Activated CD4-positive, alpha-beta T cell treated with anti-CD3 and anti-CD28 coated beads for 48 hours (primary cell): ENCODE measurements around the gene B3GALNT2.
"Not testable (repeated sequence)": the region's sequence is repeated elsewhere in the genome, so short reads cannot be mapped to it uniquely, and the experiment has no call there.

Experiments
- DNase-seq: peaks from one replicate; pipeline ENCODE4 v3.0.0-alpha.2; 2020

The B3GALNT2 gene

DNA sequence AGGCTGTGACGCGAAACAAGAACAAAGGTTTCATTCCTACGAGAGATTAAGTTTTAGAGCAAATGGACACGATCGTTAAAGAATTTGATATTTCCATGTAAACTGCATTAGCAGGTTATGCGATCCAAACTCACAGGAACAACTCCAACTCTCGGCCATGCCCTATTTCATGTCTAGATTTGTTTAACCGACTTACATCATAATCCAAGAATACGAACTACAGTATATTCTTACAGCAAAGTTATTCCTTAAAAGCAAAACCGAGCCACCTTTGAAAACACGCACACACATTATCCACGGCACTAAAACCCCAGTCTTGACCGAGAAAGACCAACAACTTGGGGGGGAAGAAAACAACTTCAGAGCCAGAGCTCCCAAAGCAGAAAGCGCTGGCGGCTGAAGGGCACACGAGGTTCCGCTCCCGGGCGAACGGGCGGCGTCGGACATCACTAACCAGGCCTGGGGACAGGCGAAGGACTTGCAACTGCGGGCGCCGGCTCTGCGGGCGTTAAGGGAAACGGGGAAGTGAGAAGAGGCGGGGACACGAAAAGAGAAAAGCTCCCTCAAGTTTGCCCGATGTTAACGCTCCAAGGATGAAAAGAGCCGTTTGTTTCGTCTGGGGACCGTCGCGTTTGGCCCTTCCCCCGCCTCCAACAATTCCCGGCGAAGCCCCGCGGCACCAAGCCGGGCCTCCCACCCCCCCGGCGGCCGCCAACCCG, 690 bp downstream of the B3GALNT2 start:
- peak; percentile 43 for DNase-seq

DNA sequence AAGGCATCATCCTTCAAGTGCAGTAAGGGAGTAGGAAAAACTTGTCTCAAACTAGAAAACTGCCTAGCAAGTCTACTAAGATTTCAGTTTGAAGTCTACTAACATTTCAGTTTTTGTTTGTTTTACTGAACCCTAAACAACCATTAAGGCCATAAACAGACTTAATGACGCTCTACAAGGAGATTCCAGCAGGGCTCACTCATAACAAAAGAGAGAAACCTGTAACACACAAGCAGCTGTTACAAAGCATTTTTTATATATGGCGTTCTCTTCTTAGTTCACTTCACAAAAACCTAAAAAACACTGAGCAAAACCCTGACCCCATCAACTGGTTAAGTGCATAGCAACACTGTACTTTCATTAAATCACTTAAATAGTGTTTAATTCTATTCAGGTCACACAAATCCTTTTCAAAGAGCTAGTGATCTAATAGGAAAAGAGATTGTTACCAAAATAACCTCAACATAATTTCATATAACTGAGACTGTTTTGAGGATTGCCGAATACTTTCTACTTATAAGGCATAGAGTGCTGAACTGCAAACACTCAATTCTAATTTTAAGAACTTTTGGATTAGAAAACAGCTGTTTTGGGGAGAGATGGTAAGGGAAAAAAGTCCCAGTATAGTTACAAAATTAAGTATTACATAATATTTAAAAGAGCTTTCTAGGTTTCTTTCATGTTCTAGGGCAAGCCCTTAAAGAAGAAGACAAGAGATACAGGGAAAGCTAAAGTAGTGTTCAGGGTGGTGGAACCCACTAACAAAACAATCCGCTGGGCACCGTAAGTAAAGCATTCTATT, 1.4 kb downstream of the B3GALNT2 start:
- no peak for DNase-seq

DNA sequence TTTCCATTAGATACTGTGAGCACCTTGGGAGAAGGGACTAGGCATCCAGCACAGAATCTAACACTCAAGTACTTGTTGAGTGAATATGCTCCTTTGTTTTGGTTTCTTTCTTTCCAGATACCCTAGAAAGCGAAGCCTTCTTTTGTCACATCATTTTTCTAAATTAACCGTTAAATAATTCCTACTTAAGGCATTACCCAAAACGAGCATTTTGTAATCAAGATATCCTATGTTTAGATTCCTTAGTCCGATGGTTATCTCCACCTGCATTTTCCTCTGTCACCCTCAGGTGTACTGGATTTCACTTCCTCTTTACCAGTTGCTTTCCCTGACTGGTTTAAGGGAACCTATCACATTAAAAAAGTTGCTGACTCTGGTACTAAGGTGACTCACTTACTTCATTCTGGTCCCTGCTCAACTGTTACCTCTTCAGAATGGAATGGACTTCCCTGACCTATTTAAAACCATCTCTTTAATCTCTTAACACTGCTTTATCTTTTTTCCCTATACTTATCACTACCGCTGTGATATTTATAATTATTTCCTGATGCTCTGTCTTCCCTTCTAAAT, 3.2 kb downstream of the B3GALNT2 start:
- no peak for DNase-seq

DNA sequence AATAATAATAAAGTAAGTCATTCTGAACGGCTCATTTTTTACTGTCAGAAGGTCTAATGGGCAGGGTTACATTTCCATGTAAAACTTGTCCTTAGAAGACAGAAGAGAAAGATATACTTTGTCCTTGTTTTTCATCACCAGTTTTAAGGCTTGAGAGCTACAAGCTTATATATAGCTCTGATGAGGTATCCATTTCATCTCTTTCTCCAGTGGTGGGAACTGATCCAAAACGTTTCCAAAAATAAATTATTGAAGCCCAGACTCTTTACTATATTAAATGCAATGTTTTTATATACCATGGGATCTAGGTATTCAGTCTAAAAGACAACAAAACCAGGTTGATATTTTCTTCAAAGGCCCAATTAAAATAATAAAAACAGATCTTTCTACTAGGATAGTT, 8.7 kb downstream of the B3GALNT2 start:
- no peak for DNase-seq

DNA sequence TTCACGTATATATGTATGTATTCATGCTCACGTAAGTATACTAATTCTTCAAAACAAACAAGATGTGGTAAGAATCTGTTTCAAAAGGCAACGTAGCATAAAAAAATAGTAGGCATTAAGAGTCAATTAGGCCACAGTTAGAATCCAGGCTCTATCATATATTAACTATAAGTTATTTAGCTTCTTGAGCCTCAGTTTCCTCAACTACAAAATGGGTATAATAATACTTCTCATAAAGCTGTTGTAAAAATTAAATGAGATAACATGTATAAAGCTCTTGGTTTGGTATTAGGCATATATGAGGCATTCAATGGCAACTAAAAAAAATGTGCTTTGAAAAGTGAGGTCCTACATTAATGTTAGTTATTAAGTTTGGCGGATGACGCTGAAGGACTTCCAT, 9.2 kb downstream of the B3GALNT2 start:
- DNase-seq = no peak

DNA sequence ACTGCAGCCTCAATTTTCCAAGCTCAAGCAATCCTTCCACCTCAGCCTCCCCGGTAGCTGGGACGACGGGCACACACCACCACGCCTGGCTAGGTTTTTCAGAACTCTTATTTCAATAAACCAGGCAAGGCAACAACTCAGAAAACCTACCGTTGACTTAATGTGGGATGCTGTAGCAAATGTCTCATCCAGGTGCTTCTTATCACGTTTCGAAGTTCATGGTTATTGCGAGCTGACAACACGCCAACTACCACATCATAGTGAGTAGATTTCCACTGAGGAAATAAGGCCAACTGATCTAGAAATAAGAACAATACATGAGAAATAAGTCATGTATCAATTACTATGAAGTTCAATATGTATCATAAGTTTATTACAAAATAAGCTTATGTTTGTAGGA, 9.7 kb downstream of the B3GALNT2 start:
- DNase-seq = no peak

DNA sequence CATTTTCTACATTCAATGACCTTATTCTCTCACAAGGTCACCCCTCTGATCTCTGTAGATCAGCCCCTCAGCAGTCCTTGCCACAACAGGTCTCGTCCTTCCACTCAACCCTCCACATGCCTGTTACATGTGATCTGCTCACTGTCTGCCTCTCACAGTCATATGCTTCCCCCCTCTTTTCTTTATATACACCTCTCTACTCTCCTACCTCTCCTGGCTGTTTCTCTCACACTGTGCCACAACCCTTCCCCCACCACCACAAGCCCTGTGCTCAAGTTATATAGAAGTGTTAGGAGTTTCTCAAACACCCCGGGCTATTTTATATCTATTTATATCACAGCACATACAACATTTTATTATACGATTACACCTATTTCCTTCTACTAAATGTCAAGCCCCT, 12.6 kb downstream of the B3GALNT2 start:
- DNase-seq = no peak

DNA sequence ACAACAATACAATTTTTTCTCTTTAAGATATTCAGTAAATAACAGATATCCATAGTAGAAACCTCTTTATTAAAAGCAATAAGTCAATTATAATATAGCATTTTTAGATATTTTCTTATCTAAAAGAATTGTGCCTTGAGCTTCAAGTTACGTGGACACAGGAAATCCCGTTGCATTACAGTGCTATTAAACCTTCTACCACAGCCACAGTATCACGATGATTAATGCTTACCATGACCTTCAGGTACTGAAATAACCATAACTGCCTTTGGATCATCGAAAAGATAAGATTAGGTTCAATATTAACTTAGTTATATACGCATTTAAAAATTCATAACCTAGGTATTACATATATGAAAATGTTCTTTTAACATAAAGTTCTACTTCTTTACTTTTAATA, 17.9 kb downstream of the B3GALNT2 start:
- no peak for DNase-seq

DNA sequence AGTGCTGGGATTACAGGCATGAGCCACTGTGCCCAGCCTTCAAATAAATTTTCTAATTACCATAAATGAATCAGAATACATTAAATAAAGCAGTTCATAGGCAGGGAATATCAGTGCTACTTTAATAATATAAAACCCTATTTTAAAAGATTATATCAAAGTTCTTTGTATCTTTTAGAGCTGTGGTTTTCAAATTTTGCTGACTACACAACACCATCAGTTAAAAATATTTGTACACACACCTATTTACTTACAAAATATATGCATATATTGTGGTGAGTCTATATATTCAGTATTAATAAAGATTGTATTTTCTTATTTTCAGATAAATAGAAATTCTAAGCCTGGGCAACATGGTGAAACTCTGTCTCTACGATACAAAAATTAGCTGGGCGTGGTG, 18.7 kb downstream of the B3GALNT2 start:
- DNase-seq = no peak

DNA sequence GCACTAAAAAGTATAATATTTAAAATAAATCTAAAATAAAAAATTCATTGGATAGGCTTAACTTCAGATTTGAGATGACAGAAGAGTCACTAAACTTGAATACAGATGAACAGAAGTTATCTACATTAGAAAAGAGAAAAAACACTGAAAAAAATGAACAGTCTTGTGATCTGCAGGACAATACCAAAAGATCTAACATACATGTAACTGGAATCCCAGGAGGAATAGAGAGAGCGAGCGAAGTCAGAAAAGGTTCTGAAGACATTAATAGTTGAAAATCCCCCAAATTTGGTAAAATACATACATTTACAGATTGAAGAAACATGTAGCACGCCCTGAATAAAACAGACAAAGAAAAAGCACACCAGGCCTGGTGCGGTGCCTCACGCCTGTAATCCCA, 21.2 kb downstream of the B3GALNT2 start:
- no peak for DNase-seq

DNA sequence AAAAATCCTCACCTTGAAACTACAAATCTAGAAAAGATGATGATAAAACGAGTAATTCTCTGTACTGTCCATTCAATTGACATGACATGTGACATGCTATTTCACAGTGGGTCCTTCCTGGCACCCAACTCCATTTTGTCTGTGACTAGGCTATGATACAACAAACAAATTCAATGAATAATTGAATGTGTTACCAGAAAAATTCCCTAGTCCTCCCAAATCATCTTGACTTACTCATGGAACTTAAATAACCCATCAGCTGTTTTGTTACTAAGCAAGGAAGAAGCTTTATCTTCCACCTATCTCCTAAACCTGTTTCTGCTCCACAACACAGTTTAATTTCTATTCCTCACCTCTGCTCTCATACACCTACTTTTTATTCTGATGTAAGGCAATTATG, 30.4 kb downstream of the B3GALNT2 start:
- DNase-seq = no peak

DNA sequence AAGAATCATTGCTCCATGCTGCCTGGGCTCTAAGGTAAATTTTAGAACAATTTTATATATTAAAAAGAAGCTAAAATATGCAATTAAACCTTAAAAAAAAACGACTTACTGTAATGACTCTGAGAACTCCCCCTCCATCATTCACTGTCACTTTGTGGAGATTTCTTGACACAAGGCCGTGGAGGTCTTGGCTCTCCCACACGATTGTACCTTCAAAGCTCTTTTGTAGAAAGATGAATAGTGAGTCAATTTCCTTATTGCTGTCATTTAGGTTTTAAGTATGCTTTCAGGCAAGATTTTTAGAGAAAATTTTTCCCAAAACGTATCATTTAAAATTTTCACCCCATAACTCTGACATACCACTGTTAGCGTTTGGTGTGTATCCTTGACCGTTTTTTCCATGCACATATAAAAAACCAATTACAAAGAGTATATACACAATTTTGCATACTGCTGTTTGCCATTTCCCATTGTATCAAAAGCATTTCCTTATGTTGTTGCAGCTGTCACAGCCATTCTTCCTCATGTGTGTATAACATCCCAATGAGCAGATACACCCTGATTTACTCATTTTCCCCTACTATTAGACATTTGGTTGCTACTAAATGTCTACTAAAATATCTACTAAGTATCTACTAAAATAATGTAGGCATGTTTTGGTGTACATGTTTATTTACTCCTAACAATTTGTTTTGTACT, 33.4 kb downstream of the B3GALNT2 start:
- no peak for DNase-seq

DNA sequence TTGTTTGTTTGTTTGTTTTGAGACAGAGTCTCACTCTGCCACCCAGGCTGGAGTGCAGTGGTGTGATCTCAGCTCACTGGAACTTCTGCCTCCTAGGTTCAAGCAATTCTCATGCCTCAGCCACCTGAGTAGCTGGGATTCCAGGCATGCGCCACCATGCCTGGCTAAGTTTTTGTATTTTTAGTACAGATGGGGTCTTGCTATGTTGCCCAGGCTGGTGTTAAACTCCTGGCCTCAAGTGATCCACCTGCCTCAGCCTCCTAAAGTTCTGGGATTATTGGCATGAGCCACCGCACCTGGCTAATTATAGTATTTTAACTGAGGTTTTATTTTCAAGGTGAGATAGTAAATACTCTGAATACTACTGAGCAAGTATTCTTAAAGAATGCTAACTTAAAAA, 34.4 kb downstream of the B3GALNT2 start:
- DNase-seq = not testable (repeated sequence)

DNA sequence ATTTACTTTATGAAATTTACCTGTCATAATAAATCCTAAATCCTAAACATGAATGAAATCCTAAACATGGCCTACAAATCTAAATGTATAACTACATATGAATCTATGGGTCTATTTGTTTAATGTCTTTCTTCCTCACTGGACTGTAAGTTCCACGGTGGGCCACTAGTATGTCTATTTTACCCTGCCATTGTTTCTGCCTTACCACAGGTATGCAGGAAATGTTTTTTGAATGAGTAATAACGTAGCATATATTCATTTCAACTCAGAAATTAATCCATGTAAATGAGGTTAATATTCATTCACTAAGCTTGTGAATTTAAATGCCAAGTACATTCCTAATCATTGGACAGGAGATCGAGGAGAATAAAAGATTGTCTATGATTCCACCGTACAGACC, 35.3 kb downstream of the B3GALNT2 start:
- no peak for DNase-seq

DNA sequence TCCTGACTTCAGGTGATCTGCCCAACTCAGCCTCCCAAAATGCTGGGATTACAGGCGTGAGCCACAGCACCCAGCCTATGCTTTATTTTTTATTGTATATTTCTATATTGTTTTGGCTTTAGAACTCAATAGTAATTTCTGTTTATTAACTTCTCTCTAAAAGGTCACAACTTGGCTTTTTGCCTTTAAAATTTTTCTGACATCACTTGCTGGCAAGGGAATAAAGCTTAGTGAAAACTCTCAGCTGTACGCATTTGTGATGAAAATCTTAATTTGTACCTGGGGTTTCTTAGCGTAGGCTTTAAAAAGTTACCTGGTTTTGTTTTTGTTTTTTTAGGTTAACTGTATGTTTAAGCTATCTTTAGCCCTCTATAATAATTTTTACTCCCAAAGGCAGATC, 36.2 kb downstream of the B3GALNT2 start:
- DNase-seq = no peak

DNA sequence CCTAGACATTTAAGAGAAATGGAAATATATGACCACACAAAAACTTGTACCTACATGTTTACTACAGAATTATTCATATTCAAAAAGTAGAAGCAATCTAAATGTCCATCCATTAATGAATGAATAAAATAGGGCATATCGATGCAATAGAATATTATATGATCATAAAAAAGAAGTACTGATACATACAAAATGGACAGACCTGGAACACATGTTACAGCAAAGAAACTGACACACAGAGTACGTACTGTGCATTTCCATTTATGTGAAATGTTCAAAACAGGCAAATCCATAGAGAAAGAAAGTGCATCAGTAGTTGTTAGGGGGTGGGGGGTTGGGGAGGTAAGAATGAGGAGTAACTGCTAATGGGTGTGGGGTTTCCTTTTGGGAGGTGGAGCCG, 39.2 kb downstream of the B3GALNT2 start:
- DNase-seq = no peak

DNA sequence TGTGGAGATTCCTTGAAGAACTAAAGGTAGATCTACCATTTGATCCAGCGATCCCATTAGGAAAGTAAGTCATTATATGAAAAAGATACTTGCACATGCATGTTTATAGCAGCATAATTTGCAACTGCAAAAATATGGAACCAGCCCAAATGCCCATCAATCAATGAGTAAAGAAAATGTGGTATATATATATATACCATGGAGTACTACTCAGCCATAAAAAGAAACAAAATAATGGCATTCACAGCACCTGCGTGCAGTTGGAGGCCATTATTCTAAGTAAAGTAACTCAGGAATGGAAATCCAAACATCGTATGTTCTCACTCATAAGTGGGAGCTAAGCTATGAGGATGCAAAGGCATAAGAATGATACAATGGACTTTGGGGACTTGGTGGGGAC, 41.4 kb downstream of the B3GALNT2 start:
- not testable (repeated sequence) for DNase-seq

DNA sequence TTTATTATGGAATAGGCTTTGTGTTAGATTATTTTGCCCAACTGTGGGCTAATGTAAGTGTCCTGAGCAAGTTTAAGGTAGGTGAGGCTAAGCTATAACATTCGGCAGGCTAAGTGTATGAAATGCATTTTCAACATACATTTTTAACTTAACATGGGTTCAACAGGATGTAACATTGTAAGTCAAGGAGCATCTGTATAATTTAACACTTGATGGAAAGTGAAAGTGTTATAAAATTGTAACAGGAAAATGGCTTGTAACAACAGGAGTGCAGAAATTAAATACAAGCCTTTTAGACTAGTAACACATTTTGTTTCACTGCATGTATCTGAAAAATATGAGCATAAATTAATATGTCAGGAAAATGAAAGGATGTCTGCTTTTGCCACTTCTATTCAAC, 42.3 kb downstream of the B3GALNT2 start:
- DNase-seq = no peak

DNA sequence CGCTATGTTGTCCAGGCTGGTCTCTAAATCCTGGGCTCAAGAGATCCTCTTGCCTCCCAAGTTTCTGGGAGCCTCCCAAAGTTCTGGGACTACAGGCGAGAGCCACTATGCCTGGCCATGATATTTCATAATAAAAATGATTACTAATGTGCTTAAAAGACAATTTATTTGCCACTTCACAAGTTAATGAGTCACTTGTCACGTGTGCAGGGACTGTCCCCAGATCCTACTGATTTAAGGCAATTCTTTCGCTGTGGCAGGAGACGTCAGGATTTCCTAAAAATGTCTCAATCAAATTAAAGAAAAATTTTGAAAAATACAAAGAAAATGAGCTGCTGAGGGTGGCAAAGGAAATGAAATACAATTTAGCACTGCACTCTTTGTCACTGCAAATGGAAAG, 43.5 kb downstream of the B3GALNT2 start:
- no peak for DNase-seq

DNA sequence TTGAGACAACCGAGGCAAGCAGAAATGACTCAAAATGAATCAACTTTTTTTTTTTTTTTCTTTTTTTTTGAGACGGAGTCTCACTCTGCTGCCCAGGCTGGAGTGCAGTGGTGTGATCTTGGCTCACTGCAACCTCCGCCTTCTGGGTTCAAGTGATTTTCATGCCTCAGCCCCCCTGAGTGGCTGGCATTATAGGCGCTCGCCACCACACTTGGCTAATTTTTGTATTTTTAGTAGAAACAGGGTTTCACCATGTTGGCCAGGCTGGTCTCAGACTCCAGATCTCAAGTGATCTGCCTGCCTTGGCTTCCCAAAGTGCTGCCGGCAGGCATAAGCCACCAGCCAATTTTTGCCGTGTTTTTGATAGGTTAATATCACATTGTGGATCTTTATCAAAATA, 46.4 kb downstream of the B3GALNT2 start:
- not testable (repeated sequence) for DNase-seq

DNA sequence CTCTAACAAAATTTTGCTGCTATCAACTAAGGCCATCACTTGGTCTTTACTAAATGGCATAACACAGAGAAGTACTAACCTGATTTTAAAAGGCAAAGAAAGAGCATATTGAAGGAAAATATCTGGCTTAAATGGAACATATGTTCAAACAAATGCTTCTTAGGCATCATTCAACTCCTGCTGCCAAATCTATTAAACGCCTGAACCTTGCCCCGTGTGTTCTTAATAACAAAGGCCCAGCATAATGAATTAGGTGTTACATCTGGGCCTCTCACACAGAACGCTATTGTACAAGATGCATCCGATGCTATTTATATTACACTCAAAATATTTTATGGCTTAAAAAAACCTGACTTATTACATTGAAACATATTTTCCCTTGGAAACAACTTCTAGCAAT, 48.4 kb downstream of the B3GALNT2 start:
- DNase-seq = no peak

DNA sequence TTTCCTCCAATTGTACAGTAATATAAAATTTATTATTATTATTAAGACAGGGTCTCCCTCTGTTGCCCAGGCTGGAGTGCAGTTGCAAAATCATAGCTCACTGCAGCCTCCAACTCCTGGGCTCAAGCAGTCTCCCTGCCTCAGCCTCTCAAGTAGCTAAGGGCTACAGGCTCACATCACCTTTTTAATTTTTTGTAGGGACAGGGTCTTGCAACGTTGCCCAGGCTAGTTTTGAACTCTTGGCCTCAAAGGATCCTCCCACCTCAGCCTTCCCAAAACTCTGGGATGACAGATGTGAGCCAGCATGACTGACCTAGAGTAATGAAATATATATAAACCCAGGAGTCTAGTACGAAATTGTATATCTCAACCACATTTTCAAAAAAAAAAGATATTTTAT, 49.2 kb downstream of the B3GALNT2 start:
- no peak for DNase-seq

DNA sequence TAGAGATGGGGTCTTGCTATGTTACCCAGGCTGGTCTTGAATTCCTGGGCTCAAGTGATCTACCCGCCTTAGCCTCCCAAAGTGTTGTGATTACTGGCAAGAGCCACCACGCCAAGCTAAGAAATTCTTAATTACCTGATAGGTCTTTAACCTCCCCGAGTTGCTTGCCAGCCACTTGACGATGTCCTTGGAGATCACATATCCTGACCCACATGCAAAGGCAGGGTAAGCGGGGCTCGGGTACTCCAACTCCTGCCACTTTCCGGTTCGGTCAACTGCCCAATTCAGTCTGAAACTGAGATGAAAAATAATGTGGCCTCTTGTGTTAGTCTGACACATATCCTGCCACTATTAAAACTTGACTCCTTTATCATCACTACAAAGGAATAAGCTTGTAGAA, 50.2 kb downstream of the B3GALNT2 start:
- DNase-seq = no peak
